Bronchial epithelial cell (primary cell): Measurements from ENCODE around the gene LCN9. TPM values are rescaled to one million over a fixed set of nuclear protein-coding genes. Genes with fewer than 3 reads are reported as not detected.

ENCODE experiments used
- DNase-seq: peaks from one replicate; pipeline ENCODE4 v3.0.0-alpha.2; 2010; ENCODE audit warnings: low read depth
- FAIRE-seq: peaks from 2 replicates; lab custom pipeline; 2011; peaks lifted over from hg19 to GRCh38; lab: Jason Lieb, UNC
- H3K27me3 ChIP-seq: 2 replicates; pipeline ENCODE4 v1.5.1; 2011; ENCODE audit warnings: low read length; ENCODE audit not compliant: control insufficient read depth, insufficient read depth
- H3K36me3 ChIP-seq: 2 replicates; pipeline ENCODE4 v1.5.1; 2011; ENCODE audit warnings: low read length; ENCODE audit not compliant: control insufficient read depth, insufficient read depth
- H3K4me3 ChIP-seq: 2 replicates; pipeline ENCODE4 v1.5.1; 2011; ENCODE audit warnings: mild to moderate bottlenecking, low read depth, low read length, control low read depth
- total RNA-seq: library from RNA; depleted of rRNA; stranded (reverse); fragments of >200 nt; gene quantifications from 2 replicates; pipeline ENCODE4 v1.2.1, GENCODE V29; 2014
- TF ChIP-seq, protein P1 (sequence below): IDR thresholded peaks from 2 replicates; pipeline ENCODE4 v1.5.1; 2011; ENCODE audit warnings: mild to moderate bottlenecking, moderate library complexity, low read length, control low read depth, inconsistent platforms; ENCODE audit not compliant: insufficient read depth, severe bottlenecking

The LCN9 gene
- total RNA-seq, 1 donor from 2014 or later: not detected

- DNase-seq (no peak), FAIRE-seq (no peak)
- H3K4me3 ChIP-seq: no peak overlapping the region
- no peaks in the 10 kb centered on the region for H3K36me3 ChIP-seq
- TF ChIP-seq, protein P1, sequence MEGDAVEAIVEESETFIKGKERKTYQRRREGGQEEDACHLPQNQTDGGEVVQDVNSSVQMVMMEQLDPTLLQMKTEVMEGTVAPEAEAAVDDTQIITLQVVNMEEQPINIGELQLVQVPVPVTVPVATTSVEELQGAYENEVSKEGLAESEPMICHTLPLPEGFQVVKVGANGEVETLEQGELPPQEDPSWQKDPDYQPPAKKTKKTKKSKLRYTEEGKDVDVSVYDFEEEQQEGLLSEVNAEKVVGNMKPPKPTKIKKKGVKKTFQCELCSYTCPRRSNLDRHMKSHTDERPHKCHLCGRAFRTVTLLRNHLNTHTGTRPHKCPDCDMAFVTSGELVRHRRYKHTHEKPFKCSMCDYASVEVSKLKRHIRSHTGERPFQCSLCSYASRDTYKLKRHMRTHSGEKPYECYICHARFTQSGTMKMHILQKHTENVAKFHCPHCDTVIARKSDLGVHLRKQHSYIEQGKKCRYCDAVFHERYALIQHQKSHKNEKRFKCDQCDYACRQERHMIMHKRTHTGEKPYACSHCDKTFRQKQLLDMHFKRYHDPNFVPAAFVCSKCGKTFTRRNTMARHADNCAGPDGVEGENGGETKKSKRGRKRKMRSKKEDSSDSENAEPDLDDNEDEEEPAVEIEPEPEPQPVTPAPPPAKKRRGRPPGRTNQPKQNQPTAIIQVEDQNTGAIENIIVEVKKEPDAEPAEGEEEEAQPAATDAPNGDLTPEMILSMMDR: no peak
- peaks cover 1% of the 10 kb centered on the region for H3K27me3 ChIP-seq
Observed at GRCh38 chr9:135707252-135708138, 44.4 kb downstream of the LCN9 start.

GRCh38 chr9:135708164-135708563, 45.1 kb downstream of the LCN9 start:
- TF ChIP-seq, protein P1: no peak
- Histone ChIP-seq H3K4me3 (no peak overlapping the region), H3K27me3 (no peaks in the 10 kb centered on the region), H3K36me3 (no peaks in the 10 kb centered on the region)
- DNase-seq (no peak), FAIRE-seq (peak; percentile 98)

- TF ChIP-seq, protein P1: no peak
- DNase-seq (no peak), FAIRE-seq (peak; percentile 32)
- Histone ChIP-seq H3K36me3 (no peaks in the 10 kb centered on the region), H3K4me3 (no peak overlapping the region), H3K27me3 (peaks cover 8% of the 10 kb centered on the region)
Observed at GRCh38 chr9:135711391-135711790, 48.3 kb downstream of the LCN9 start.

- Histone ChIP-seq H3K27me3 (peaks cover 8% of the 10 kb centered on the region), H3K36me3 (no peaks in the 10 kb centered on the region), H3K4me3 (no peak overlapping the region)
- TF ChIP-seq, protein P1: no peak
- no peak for FAIRE-seq
- no peak for DNase-seq
Observed at GRCh38 chr9:135711881-135712280, 48.8 kb downstream of the LCN9 start.

DNA sequence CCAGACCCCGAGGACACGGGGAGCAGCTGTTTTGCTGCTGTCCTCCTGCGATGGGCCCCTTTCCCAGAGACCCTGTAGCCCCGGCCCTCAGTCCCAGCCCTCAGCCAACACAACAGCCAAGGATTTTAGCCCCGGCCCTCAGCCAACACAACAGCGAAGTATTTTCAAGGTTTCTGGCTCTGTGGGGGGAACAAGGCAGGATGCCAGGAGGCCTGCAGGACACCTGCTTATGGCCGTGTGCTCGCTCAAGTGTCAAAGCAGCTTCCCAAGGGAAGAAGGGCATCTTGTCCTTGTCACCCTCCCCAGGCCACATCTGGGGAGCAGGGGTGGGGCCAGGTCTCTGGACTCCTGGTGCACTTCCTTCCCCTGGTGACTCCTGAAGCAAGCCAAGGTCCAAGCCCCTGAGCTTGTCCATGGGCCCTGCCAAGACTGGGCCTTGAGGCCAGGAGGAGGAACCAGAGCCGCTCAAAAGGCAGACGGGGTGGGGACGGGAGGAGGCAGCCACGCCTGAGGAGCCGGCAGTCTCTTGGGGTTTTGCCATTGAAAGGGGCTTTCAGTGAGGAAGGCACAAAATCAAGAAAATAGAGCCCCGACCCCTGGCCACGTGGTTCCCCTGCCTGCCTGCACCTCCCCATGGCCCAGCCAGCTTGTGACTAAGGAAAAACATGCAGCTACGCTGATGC, 49.6 kb downstream of the LCN9 start:
- TF ChIP-seq, protein P1: no peak
- Histone ChIP-seq H3K36me3 (no peaks in the 10 kb centered on the region), H3K4me3 (no peak overlapping the region), H3K27me3 (peaks cover 8% of the 10 kb centered on the region)
- DNase-seq: no peak
- no peak for FAIRE-seq
